Activated CD4-positive, CD25-positive, alpha-beta regulatory T cell treated with anti-CD3 and anti-CD28 coated beads, Interleukin-2, amount 50 U/mL, for 24 hours (primary cell): ENCODE data around the gene ARSK.

ENCODE experiments used
- ATAC-seq, 2 donors: fragments of 150-1000 bp; cut with Tn5 transposase; one replicate each; pipeline ENCODE4 v1.10.0; 2021; ENCODE audit warnings: mild to moderate bottlenecking in 1 of 2, moderate library complexity in 1 of 2

ARSK gene

GRCh38 chr5:95554647-95555548 is at the start of gene ARSK, which contains the start of gene SKIC3:
Gene ARSK (plus strand): TSS chr5:95555101. CDS start chr5:95555279, 178 bp downstream.
Gene SKIC3 (minus strand): TSS chr5:95554977. CDS start chr5:95547150, 7,827 bp downstream.
- ATAC-seq = peak; percentile 90 to 91

- ATAC-seq = no peak
Measured at GRCh38 chr5:95508550-95508949, 46.4 kb upstream of the ARSK start.

- no peak for ATAC-seq
Measured at GRCh38 chr5:95511606-95512005, 43.3 kb upstream of the ARSK start.

- no peak for ATAC-seq
Measured at GRCh38 chr5:95518417-95518816, 36.5 kb upstream of the ARSK start.

GRCh38 chr5:95519151-95519550 is 35.8 kb upstream of the ARSK start:
- ATAC-seq = no peak

GRCh38 chr5:95519681-95520080 is 35.2 kb upstream of the ARSK start:
- ATAC-seq = no peak

- no peak for ATAC-seq
Measured at GRCh38 chr5:95520206-95520605, 34.7 kb upstream of the ARSK start.

- ATAC-seq = no peak
Measured at GRCh38 chr5:95524423-95524822, 30.5 kb upstream of the ARSK start.

GRCh38 chr5:95526871-95527270 is 28.0 kb upstream of the ARSK start:
- no peak for ATAC-seq

- ATAC-seq = no peak
Measured at GRCh38 chr5:95528565-95528964, 26.3 kb upstream of the ARSK start.

- ATAC-seq = no peak
Measured at GRCh38 chr5:95530416-95530815, 24.5 kb upstream of the ARSK start.

- ATAC-seq = no peak
Measured at GRCh38 chr5:95531491-95531890, 23.4 kb upstream of the ARSK start.

- no peak for ATAC-seq
Measured at GRCh38 chr5:95532415-95532814, 22.5 kb upstream of the ARSK start.

- ATAC-seq = no peak
Measured at GRCh38 chr5:95533106-95533505, 21.8 kb upstream of the ARSK start.

GRCh38 chr5:95533761-95534160 is 21.1 kb upstream of the ARSK start:
- ATAC-seq = no peak

- ATAC-seq = no peak
Measured at GRCh38 chr5:95537501-95537900, 17.4 kb upstream of the ARSK start.

GRCh38 chr5:95543017-95543705 is 11.7 kb upstream of the ARSK start:
- ATAC-seq = peak in 1 of 2 donors; percentile 48

- no peak for ATAC-seq
Measured at GRCh38 chr5:95549030-95549429, 5.9 kb upstream of the ARSK start.

GRCh38 chr5:95554331-95554646 is 612 bp upstream of the ARSK start:
- ATAC-seq = peak; percentile 24 to 34

- ATAC-seq = no peak
Measured at GRCh38 chr5:95555553-95555952, 652 bp downstream of the ARSK start.

GRCh38 chr5:95557841-95558240 is 2.9 kb downstream of the ARSK start:
- ATAC-seq = no peak

- no peak for ATAC-seq
Measured at GRCh38 chr5:95562282-95562681, 7.4 kb downstream of the ARSK start.

GRCh38 chr5:95563367-95563766 is 8.5 kb downstream of the ARSK start:
- ATAC-seq = no peak

GRCh38 chr5:95564450-95564849 is 9.5 kb downstream of the ARSK start:
- no peak for ATAC-seq
